Neural cell (in vitro differentiated cells): ENCODE results near the gene EEPD1.

Experiments
- EP300 ChIP-seq: fragments of 450-650 bp; conservative IDR thresholded peaks from 2 replicates; pipeline ENCODE4 v1.6.1; 2014; ENCODE audit warnings: antibody characterized with exemption, mild to moderate bottlenecking, moderate library complexity; ENCODE audit not compliant: poor library complexity, severe bottlenecking
- EZH2 ChIP-seq: fragments of 200-600, 300-800 bp; shearing (Covaris generic), sonication (generic); IDR thresholded peaks from 2 replicates; pipeline ENCODE4 v1.6.1; 2014; ENCODE audit warnings: antibody characterized with exemption, low read length, borderline replicate concordance, mild to moderate bottlenecking; ENCODE audit not compliant: insufficient read depth, poor library complexity, severe bottlenecking
- MXI1 ChIP-seq: fragments of 450-650 bp; conservative IDR thresholded peaks from 2 replicates; pipeline ENCODE4 v1.6.1; 2014; ENCODE audit warnings: antibody characterized with exemption, mild to moderate bottlenecking; ENCODE audit not compliant: poor library complexity, severe bottlenecking
- POLR2AphosphoS5 ChIP-seq: IDR thresholded peaks from 2 replicates; pipeline ENCODE4 v1.6.1; 2012
- RAD21 ChIP-seq: fragments of 450-650 bp; conservative IDR thresholded peaks from 2 replicates; pipeline ENCODE4 v1.6.1; 2014; ENCODE audit warnings: antibody characterized with exemption, mild to moderate bottlenecking, moderate library complexity
- TAF1 ChIP-seq: IDR thresholded peaks from 2 replicates; pipeline ENCODE4 v1.6.1; 2012; ENCODE audit warnings: low read depth
- TF ChIP-seq, protein P1 (sequence below): fragments of 450-650 bp; IDR thresholded peaks from 2 replicates; pipeline ENCODE4 v1.5.1; 2014; ENCODE audit warnings: antibody characterized with exemption, mild to moderate bottlenecking, moderate library complexity; ENCODE audit not compliant: poor library complexity, severe bottlenecking

DNA sequence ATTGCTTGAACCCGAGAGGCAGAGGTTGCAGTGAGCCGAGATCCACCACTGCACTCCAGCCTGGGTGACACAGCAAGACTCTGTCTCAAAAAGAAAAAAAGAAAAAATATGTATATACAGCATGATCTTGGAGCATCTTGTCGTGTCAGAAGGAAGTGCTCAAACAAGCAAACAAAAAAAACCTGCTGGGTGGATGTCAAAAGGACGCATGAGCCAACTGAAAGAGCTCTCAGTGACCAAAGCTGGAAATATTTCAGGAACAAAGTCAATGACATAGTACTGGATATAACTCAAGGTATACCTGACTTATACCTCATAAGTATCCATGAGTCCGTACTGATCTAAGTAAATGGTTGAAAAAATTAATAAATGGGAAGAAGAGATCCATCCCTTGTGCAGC lies 142.0 kb downstream of the EEPD1 start:
- TF ChIP-seq, protein P1, sequence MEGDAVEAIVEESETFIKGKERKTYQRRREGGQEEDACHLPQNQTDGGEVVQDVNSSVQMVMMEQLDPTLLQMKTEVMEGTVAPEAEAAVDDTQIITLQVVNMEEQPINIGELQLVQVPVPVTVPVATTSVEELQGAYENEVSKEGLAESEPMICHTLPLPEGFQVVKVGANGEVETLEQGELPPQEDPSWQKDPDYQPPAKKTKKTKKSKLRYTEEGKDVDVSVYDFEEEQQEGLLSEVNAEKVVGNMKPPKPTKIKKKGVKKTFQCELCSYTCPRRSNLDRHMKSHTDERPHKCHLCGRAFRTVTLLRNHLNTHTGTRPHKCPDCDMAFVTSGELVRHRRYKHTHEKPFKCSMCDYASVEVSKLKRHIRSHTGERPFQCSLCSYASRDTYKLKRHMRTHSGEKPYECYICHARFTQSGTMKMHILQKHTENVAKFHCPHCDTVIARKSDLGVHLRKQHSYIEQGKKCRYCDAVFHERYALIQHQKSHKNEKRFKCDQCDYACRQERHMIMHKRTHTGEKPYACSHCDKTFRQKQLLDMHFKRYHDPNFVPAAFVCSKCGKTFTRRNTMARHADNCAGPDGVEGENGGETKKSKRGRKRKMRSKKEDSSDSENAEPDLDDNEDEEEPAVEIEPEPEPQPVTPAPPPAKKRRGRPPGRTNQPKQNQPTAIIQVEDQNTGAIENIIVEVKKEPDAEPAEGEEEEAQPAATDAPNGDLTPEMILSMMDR: no peak
- TF ChIP-seq EP300: no peak
- no peak for TF ChIP-seq RAD21
- TF ChIP-seq MXI1: no peak
- no peak for TF ChIP-seq TAF1
- TF ChIP-seq EZH2: no peak
- TF ChIP-seq POLR2AphosphoS5: no peak
